Inflammatory macrophage treated with lipopolysaccharide for 4 hours (primary cell): ENCODE results near the gene YOD1.
A peak's percentile ranks its signal among the peaks of the same experiment; 100 is the strongest.

Source experiments
- DNase-seq: peaks from one replicate; pipeline ENCODE4 v3.0.0-alpha.2; 2020

YOD1 gene

DNA sequence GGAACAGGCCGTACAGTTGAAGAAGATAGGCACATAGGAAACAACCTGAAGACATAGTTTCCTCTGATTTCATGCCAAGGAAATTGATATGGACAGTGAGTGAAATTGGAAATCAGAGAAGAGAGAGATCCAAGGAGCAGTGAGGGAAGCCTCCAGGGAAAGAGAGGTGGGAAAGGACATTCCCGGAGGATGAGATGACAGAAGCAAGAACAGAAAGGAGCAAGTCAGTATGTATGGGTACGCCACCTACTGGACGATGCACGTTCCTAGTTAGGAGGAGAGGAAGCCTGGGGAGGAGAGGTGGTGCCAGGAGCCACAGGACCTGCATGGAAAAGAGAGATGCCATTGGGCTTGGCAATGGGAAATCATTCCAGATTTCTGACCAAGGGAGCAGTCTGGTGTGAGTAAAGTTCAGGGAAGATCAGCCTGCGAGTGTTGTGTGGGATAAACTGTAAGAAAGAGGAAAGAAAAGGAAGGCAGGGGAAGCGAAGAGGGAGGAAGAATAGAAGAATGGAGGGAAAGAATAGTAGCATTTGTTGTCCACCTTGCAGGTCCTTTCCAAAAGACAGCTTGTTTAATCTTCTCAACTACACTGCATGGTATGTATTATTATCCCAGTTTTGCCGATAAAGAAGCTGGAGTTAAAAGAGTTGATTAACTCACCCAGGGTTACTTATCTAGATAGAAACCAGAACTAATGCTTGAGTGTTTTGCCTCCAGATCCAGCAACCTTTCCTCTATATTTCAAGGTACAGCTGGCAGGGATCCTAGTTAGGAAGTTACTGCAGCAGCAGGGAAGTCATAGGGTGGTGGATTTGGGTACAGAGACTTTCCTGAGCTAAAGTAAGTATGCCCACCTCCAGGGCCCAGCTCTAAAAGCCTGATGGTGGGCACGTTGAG, 45.8 kb downstream of the YOD1 start:
- DNase-seq, result peak; percentile 57

- DNase-seq, result no peak
Observed at GRCh38 chr1:207003210-207003609, 47.8 kb downstream of the YOD1 start.

DNA sequence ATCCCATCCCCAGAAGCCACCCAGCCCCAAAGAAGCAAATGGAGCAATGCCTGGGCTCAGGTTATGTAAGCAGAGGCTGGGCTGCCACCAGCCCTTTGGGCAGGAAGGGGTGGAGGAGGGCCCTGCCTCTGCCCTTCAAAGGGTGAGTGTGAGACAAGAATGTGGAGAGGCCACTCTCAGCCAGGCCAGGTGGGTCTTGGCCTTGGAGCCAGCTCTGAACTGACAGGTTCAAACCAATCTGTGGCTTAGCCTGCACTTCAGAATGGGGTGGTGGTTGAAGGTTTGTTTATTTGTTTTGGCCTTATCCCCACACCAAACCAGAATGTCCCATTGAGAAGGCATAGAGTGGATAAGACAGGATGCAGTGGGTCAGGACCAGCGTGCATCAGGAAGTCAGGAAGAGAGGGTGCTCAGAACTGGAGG, 48.3 kb downstream of the YOD1 start:
- no peak for DNase-seq

- DNase-seq, result no peak
Observed at GRCh38 chr1:207001492-207002245, 49.3 kb downstream of the YOD1 start.

GRCh38 chr1:207000651-207001291, 50.2 kb downstream of the YOD1 start:
- no peak for DNase-seq

DNA sequence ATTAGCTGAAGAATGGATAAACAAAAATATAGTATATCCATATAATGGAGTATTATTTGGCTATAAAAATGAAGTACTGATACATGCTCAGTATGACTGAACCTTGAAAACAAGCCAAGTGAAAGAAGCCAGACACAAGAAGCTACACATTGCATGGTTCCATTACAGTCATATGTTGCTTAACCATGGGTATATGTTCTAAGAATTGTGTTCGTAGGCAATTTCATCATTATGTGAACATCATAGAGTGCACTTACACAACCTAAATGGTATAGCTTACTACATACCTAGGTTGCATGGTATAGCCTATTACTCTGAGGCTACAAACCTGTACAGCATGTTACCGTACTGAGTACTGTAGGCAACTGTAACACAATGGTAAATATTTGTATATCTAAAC, 52.2 kb downstream of the YOD1 start:
- DNase-seq, result peak; percentile 68
